H1 (cell line): ENCODE results near the gene STK40. TPM values are rescaled to one million over a fixed set of nuclear protein-coding genes. Genes with fewer than 3 reads are reported as not detected.

Source experiments
- CTCF ChIA-PET: fragments of 300-600 bp; sonication (Branson Sonifier 250); formaldehyde crosslinking; loops from one replicate; lab custom pipeline; 2021; ENCODE audit not compliant: partially characterized antibody; lab: Charles Lee
- POLR2A ChIA-PET: fragments of 300-600 bp; sonication (Branson Sonifier 250); formaldehyde crosslinking; loops from one replicate; lab custom pipeline; 2021; ENCODE audit warnings: inconsistent platforms; ENCODE audit not compliant: partially characterized antibody; lab: Charles Lee
- DNase-seq, 2 experiments: peaks; one replicate each; pipeline versions ENCODE4 v3.0.0 to v3.0.0-alpha.2; 2010 to 2022; ENCODE audit warnings: low spot score in 2 of 2, low read depth in 1 of 2, mixed read lengths in 1 of 2
- FAIRE-seq: peaks from 2 replicates; lab custom pipeline; 2011; peaks lifted over from hg19 to GRCh38; lab: Jason Lieb, UNC
- H2AFZ ChIP-seq: 2 replicates; pipeline ENCODE4 v1.8.1; 2012; ENCODE audit warnings: low read length, inconsistent platforms
- H2AK5ac ChIP-seq: 2 replicates; pipeline ENCODE4 v1.6.1; 2013; ENCODE audit warnings: low read depth, low read length
- H2BK120ac ChIP-seq: replicated peaks from 2 replicates; pipeline ENCODE3; 2013; ENCODE audit warnings: low read depth, low read length, inconsistent platforms
- H2BK12ac ChIP-seq: 2 replicates; pipeline ENCODE4 v1.6.1; 2013; ENCODE audit warnings: low read depth, low read length
- H2BK15ac ChIP-seq: 2 replicates; pipeline ENCODE4 v1.6.1; 2013; ENCODE audit warnings: low read length
- H2BK20ac ChIP-seq: 2 replicates; pipeline ENCODE4 v1.6.1; 2013; ENCODE audit warnings: low read length
- H2BK5ac ChIP-seq: 2 replicates; pipeline ENCODE4 v1.6.1; 2013; ENCODE audit warnings: low read depth, low read length
- H3K14ac ChIP-seq: 2 replicates; pipeline ENCODE4 v1.6.1; 2013; ENCODE audit warnings: inconsistent platforms; ENCODE audit not compliant: insufficient read length
- H3K18ac ChIP-seq: 2 replicates; pipeline ENCODE4 v1.6.1; 2013; ENCODE audit warnings: low read length; ENCODE audit errors: extremely low read depth
- H3K23ac ChIP-seq: 2 replicates; pipeline ENCODE4 v1.6.1; 2013; ENCODE audit warnings: inconsistent platforms; ENCODE audit not compliant: insufficient read length
- H3K23me2 ChIP-seq: 2 replicates; pipeline ENCODE4 v1.6.1; 2013; ENCODE audit warnings: low read depth, low read length
- H3K27ac ChIP-seq: 2 replicates; pipeline ENCODE4 v1.6.1; 2011; ENCODE audit warnings: low read depth, low read length, inconsistent platforms
- H3K27me3 ChIP-seq, 4 experiments: replicated peaks in 1 of 4; 1 replicate in 1 of 4; 2 replicates in 3 of 4; pipeline versions ENCODE4 v1.6.1 to v1.8.1; 2011 to 2013; ENCODE audit warnings: low read length in 3 of 4, mild to moderate bottlenecking in 3 of 4, inconsistent platforms in 2 of 4, mixed read lengths in 2 of 4, moderate library complexity in 1 of 4; ENCODE audit not compliant: control insufficient read depth in 3 of 4, insufficient read depth in 3 of 4; ENCODE audit errors: extremely low read depth in 1 of 4
- H3K36me3 ChIP-seq, 4 experiments: 2 replicates each; pipeline versions ENCODE4 v1.6.1 to v1.8.1; 2011 to 2013; ENCODE audit warnings: mild to moderate bottlenecking in 4 of 4, low read length in 3 of 4, moderate library complexity in 2 of 4, control low read depth in 1 of 4, inconsistent platforms in 1 of 4; ENCODE audit not compliant: insufficient read depth in 4 of 4, control insufficient read depth in 2 of 4
- H3K4ac ChIP-seq: replicated peaks from 2 replicates; pipeline ENCODE3; 2013; ENCODE audit warnings: low read length, low read depth, mixed read lengths, inconsistent platforms; ENCODE audit not compliant: insufficient read length
- H3K4me1 ChIP-seq, 4 experiments: replicated peaks in 1 of 4; 1 replicate in 1 of 4; 2 replicates in 3 of 4; pipeline versions ENCODE4 v1.6.1 to v1.8.1; 2011 to 2013; ENCODE audit warnings: low read length in 3 of 4, inconsistent platforms in 2 of 4, mixed read lengths in 1 of 4; ENCODE audit not compliant: insufficient read depth in 4 of 4, control insufficient read depth in 3 of 4
- H3K4me2 ChIP-seq, 2 experiments: 2 replicates each; pipeline versions ENCODE4 v1.6.1 to v1.8.1; 2011 to 2013; ENCODE audit warnings: low read depth in 2 of 2, low read length in 2 of 2, control low read depth in 1 of 2, inconsistent platforms in 1 of 2, mild to moderate bottlenecking in 1 of 2; ENCODE audit not compliant: insufficient read depth in 1 of 2
- H3K4me3 ChIP-seq, 4 experiments: fragments of 200-600, 300-600 bp in 1 of 4; sonication (generic), shearing (Covaris generic), sonication (Bioruptor Twin) in 1 of 4; 2 replicates each; pipeline versions ENCODE4 v1.5.1 to v1.8.1; 2011 to 2016; ENCODE audit warnings: low read length in 4 of 4, low read depth in 3 of 4, control low read depth in 2 of 4, inconsistent platforms in 2 of 4, mild to moderate bottlenecking in 2 of 4, mixed read lengths in 1 of 4, moderate library complexity in 1 of 4; ENCODE audit not compliant: insufficient read depth in 2 of 4; ENCODE audit errors: extremely low read depth in 1 of 4
- H3K56ac ChIP-seq: replicated peaks from 2 replicates; pipeline ENCODE3; 2013; ENCODE audit warnings: low read depth, mild to moderate bottlenecking, mixed read lengths, low read length, inconsistent platforms; ENCODE audit not compliant: insufficient read length
- H3K79me1 ChIP-seq: 2 replicates; pipeline ENCODE4 v1.6.1; 2013; ENCODE audit warnings: low read depth, low read length, control low read depth
- H3K79me2 ChIP-seq, 2 experiments: 2 replicates each; pipeline versions ENCODE4 v1.6.1 to v1.8.1; 2012 to 2013; ENCODE audit warnings: low read length in 2 of 2, mild to moderate bottlenecking in 2 of 2, inconsistent platforms in 1 of 2; ENCODE audit not compliant: insufficient read depth in 2 of 2, control insufficient read depth in 1 of 2
- H3K9ac ChIP-seq, 4 experiments: replicated peaks in 1 of 4; 1 replicate in 1 of 4; 2 replicates in 3 of 4; pipeline versions ENCODE4 v1.6.1 to v1.8.1; 2011 to 2013; ENCODE audit warnings: low read depth in 3 of 4, low read length in 3 of 4, control low read depth in 2 of 4, mild to moderate bottlenecking in 2 of 4, moderate library complexity in 2 of 4, inconsistent platforms in 1 of 4; ENCODE audit errors: extremely low read depth in 1 of 4
- H3K9me3 ChIP-seq, 2 experiments: 2 replicates each; pipeline versions ENCODE4 v1.6.1 to v1.8.1; 2012 to 2013; ENCODE audit warnings: mild to moderate bottlenecking in 2 of 2, moderate library complexity in 2 of 2, control low read depth in 1 of 2, inconsistent platforms in 1 of 2, low read depth in 1 of 2, low read length in 1 of 2, mixed read lengths in 1 of 2; ENCODE audit not compliant: insufficient read depth in 2 of 2
- H4K20me1 ChIP-seq, 2 experiments: replicated peaks in 1 of 2; 2 replicates each; pipeline versions ENCODE3 to v1.8.1; 2011 to 2013; ENCODE audit warnings: inconsistent platforms in 2 of 2, low read length in 2 of 2, mild to moderate bottlenecking in 1 of 2; ENCODE audit not compliant: insufficient read depth in 2 of 2, control insufficient read depth in 1 of 2
- H4K5ac ChIP-seq: 2 replicates; pipeline ENCODE4 v1.6.1; 2013; ENCODE audit warnings: low read length, low read depth, mixed read lengths, inconsistent platforms; ENCODE audit not compliant: insufficient read length
- H4K8ac ChIP-seq: 2 replicates; pipeline ENCODE4 v1.8.0; 2013; ENCODE audit warnings: mild to moderate bottlenecking, moderate library complexity, low read length, inconsistent platforms; ENCODE audit not compliant: insufficient read depth; ENCODE audit errors: extremely low read depth
- H4K91ac ChIP-seq: replicated peaks from 2 replicates; pipeline ENCODE3; 2013; ENCODE audit warnings: low read length, mixed read lengths, inconsistent platforms; ENCODE audit not compliant: insufficient read length
- ATF3 ChIP-seq: IDR thresholded peaks from 2 replicates; pipeline ENCODE4 v1.6.1; 2011; ENCODE audit warnings: low read depth, mild to moderate bottlenecking, low read length; ENCODE audit not compliant: insufficient read depth
- GTF2F1 ChIP-seq: IDR thresholded peaks from 2 replicates; pipeline ENCODE4 v1.6.1; 2012; ENCODE audit warnings: low read depth, low read length, improper control_type of control experiment, borderline replicate concordance
- JUN ChIP-seq: IDR thresholded peaks from 2 replicates; pipeline ENCODE4 v1.6.1; 2011; ENCODE audit warnings: low read depth, mild to moderate bottlenecking, improper control_type of control experiment, low read length
- MAFK ChIP-seq: IDR thresholded peaks from 2 replicates; pipeline ENCODE4 v1.6.1; 2012; ENCODE audit warnings: low read depth, mild to moderate bottlenecking, improper control_type of control experiment, low read length
- POLR2A ChIP-seq, 2 experiments: IDR thresholded peaks; 1 replicate in 1 of 2; 2 replicates in 1 of 2; pipeline ENCODE4 v1.6.1; 2011; ENCODE audit warnings: low read depth in 2 of 2, low read length in 2 of 2, mild to moderate bottlenecking in 2 of 2; ENCODE audit errors: control extremely low read depth in 1 of 2
- RXRA ChIP-seq: IDR thresholded peaks from 2 replicates; pipeline ENCODE4 v1.6.1; 2011; ENCODE audit warnings: low read depth, mild to moderate bottlenecking, low read length, moderate library complexity; ENCODE audit not compliant: insufficient read depth
- SAP30 ChIP-seq: fragments of 300-600 bp; sonication (generic); IDR thresholded peaks from 2 replicates; pipeline ENCODE4 v1.7.1; 2012; ENCODE audit warnings: low read length, moderate library complexity, mild to moderate bottlenecking, inconsistent platforms; ENCODE audit not compliant: insufficient read depth, insufficient replicate concordance
- SRF ChIP-seq: IDR thresholded peaks from 2 replicates; pipeline ENCODE4 v1.6.1; 2011; ENCODE audit warnings: mild to moderate bottlenecking, low read depth, low read length, moderate library complexity
- TAF7 ChIP-seq: optimal IDR thresholded peaks from 2 replicates; pipeline ENCODE3; 2011; ENCODE audit warnings: low read depth, mild to moderate bottlenecking, inconsistent platforms, low read length, moderate library complexity, borderline replicate concordance
- TBP ChIP-seq: IDR thresholded peaks from 2 replicates; pipeline ENCODE4 v1.6.1; 2011; ENCODE audit warnings: low read depth, low read length, improper control_type of control experiment
- WGBS, 2 experiments: shearing (Covaris generic) in 1 of 2; methylation state at CpG; one replicate each; pipeline versions ENCODE4 v1.1.6 to v1.1.7; 2013 to 2015; ENCODE audit warnings: low lambda C conversion rate in 2 of 2, mixed read lengths in 2 of 2, inconsistent platforms in 1 of 2, low coverage in 1 of 2, missing lambda C conversion rate in 1 of 2; ENCODE audit not compliant: insufficient replicate concordance in 2 of 2, insufficient coverage in 1 of 2, insufficient read length in 1 of 2; ENCODE audit errors: extremely low coverage in 1 of 2, missing lambda C conversion rate in 1 of 2; 5-methylcytosine and 5-hydroxymethylcytosine counted together
- polyA plus RNA-seq, 7 experiments: library from polyadenylated mRNA; depleted of rRNA in 3 of 7; stranded (reverse) in 5 of 7; unstranded in 2 of 7; fragments of >200 nt in 5 of 7; fragments of 200-250 nt in 2 of 7; gene quantifications; 1 replicate in 5 of 7; 2 replicates in 1 of 7; 4 replicates in 1 of 7; pipeline versions ENCODE4 v1.2.1 to v1.2.3, GENCODE V29; 2011 to 2013; ENCODE audit warnings: missing spikeins in 2 of 7, mixed read lengths in 2 of 7
- total RNA-seq: library from RNA; stranded (reverse); fragmentation: NEBNext Ultra II Directional; extraction: Animal tissue kit (Norgen Biotek cat#: 25700); gene quantifications from 2 replicates; pipeline ENCODE4 v1.2.1, GENCODE V29; 2021

STK40 gene
- total and polyA plus RNA-seq, 2 of the 8 experiments (the other 6 are each of a cell fraction or from before 2014, with no cell fraction given): 13.6 to 28.6 TPM

GRCh38 chr1:36411674-36412648 lies 26.2 kb upstream of the STK40 start:
- H2BK15ac ChIP-seq: no peak overlapping the region
- H3K4ac ChIP-seq: no peak overlapping the region
- H3K23me2 ChIP-seq: no peaks in the 10 kb centered on the region
- H3K27me3 ChIP-seq: no peaks in the 10 kb centered on the region
- no peak overlapping the region for H3K14ac ChIP-seq
- H3K4me2 ChIP-seq: no peak overlapping the region
- H3K9ac ChIP-seq: no peak overlapping the region
- no peak for FAIRE-seq
- no peak overlapping the region for H4K8ac ChIP-seq
- CTCF ChIA-PET: interaction anchor here (0.5 to 4.7 kb wide), 8 partner anchors 11 to 1533 kb away, joined by 3 to 24 read pairs (median 4); no protein-coding TSS in a partner anchor
- H4K91ac ChIP-seq: no peak overlapping the region
- H3K56ac ChIP-seq: no peak overlapping the region
- no peak overlapping the region for H2BK120ac ChIP-seq
- H2AK5ac ChIP-seq: no peak overlapping the region
- H2BK12ac ChIP-seq: no peak overlapping the region
- H3K27ac ChIP-seq: no peak overlapping the region; the same call in 1 of the 2 replicates
- peaks cover 0 to 2% (median 0%) of the 10 kb centered on the region in 4 experiments; a peak in 3 of 8 replicates for H3K36me3 ChIP-seq
- no peak overlapping the region for H3K4me3 ChIP-seq
- H4K5ac ChIP-seq: no peak overlapping the region
- WGBS, 2 experiments: 80% methylated on average over 11 of the region's 11 CpGs; no CpG with 5 or more reads in 1 of the 2 experiments
- POLR2A ChIA-PET: interaction anchor here (0.6 to 2.3 kb wide), 9 partner anchors 10 to 483 kb away, joined by 3 to 8 read pairs (median 4); partner anchors contain the start of gene LSM10
- peaks cover 0 to 3% (median 0%) of the 10 kb centered on the region in 4 experiments; a peak in 1 of 7 replicates for H3K4me1 ChIP-seq
- no peaks in the 10 kb centered on the region for H4K20me1 ChIP-seq
- H3K23ac ChIP-seq: no peak overlapping the region
- no peaks in the 10 kb centered on the region; the same call in 1 of the 2 replicates for H3K79me1 ChIP-seq
- H2AFZ ChIP-seq: no peak overlapping the region
- no peak for DNase-seq
- H3K79me2 ChIP-seq: no peaks in the 10 kb centered on the region
- no peak overlapping the region for H2BK5ac ChIP-seq
- no peak overlapping the region; the same call in 1 of the 2 replicates for H2BK20ac ChIP-seq
- H3K18ac ChIP-seq: no peak overlapping the region
- H3K9me3 ChIP-seq: no peaks in the 10 kb centered on the region
- no peak for TF ChIP-seq MAFK
- no peak for TF ChIP-seq GTF2F1
- TF ChIP-seq POLR2A (IDR thresholded peaks at IDR 0.05; ENCODE audit: control extremely low read depth in 1 of 2, low read depth in 2 of 2, low read length in 2 of 2): 0 out of 3 replicates have a peak, but pooled peaks of 1 of the 2 experiments have one; percentile 17
- no peak for TF ChIP-seq JUN
- no peak for TF ChIP-seq SAP30
- TF ChIP-seq ATF3: no peak
- TF ChIP-seq TBP: no peak
- TF ChIP-seq TAF7: no peak
- TF ChIP-seq SRF: peak; percentile 70
- no peak for TF ChIP-seq RXRA
